ENCODE results near the gene NKAIN4. TPM values are rescaled to one million over a fixed set of nuclear protein-coding genes. Genes with fewer than 3 reads are reported as not detected.

Gene NKAIN4
- total RNA-seq, 2 donors from 2014 or later: not detected

GRCh38 chr20:63260521-63260920 lies 6.3 kb upstream of the NKAIN4 start:
- H3K27ac ChIP-seq: no peak overlapping the region
- no peak for TF ChIP-seq CTCF (IDR thresholded peaks at IDR 0.05)
- no peaks in the 10 kb centered on the region for H3K4me1 ChIP-seq (ENCODE audit: control insufficient read depth in 1 of 2, low read depth in 2 of 2)
- no peaks in the 10 kb centered on the region for H3K9me3 ChIP-seq
- DNase-seq (ENCODE audit: low spot score): no peak
- no peak overlapping the region for H3K4me3 ChIP-seq
- H3K36me3 ChIP-seq: no peaks in the 10 kb centered on the region
- no peaks in the 10 kb centered on the region for H3K27me3 ChIP-seq (replicated peaks; ENCODE audit: insufficient read depth)
- no peak for ATAC-seq (ENCODE audit: insufficient number of reproducible peaks, low FRiP score, low read depth)

GRCh38 chr20:63259734-63260460 lies 5.6 kb upstream of the NKAIN4 start:
- ATAC-seq (ENCODE audit: insufficient number of reproducible peaks, low FRiP score, low read depth) (no peak), DNase-seq (ENCODE audit: low spot score) (no peak)
- Histone ChIP-seq H3K36me3 (no peaks in the 10 kb centered on the region), H3K4me3 (no peak overlapping the region), H3K27me3 (replicated peaks; ENCODE audit: insufficient read depth) (no peaks in the 10 kb centered on the region), H3K4me1 (ENCODE audit: control insufficient read depth in 1 of 2, low read depth in 2 of 2) (no peaks in the 10 kb centered on the region), H3K9me3 (no peaks in the 10 kb centered on the region), H3K27ac (no peak overlapping the region)
- TF ChIP-seq CTCF (IDR thresholded peaks at IDR 0.05): no peak

GRCh38 chr20:63258781-63259180 lies 4.5 kb upstream of the NKAIN4 start:
- no peak for TF ChIP-seq CTCF (IDR thresholded peaks at IDR 0.05)
- DNase-seq (ENCODE audit: low spot score): no peak
- H3K9me3 ChIP-seq: no peaks in the 10 kb centered on the region

GRCh38 chr20:63257629-63258028 lies 3.4 kb upstream of the NKAIN4 start:
- ATAC-seq (ENCODE audit: insufficient number of reproducible peaks, low FRiP score, low read depth) (no peak), DNase-seq (ENCODE audit: low spot score) (no peak)
- H3K4me3 ChIP-seq: no peak overlapping the region
- no peaks in the 10 kb centered on the region for H3K36me3 ChIP-seq
- H3K27ac ChIP-seq: no peak overlapping the region
- no peaks in the 10 kb centered on the region for H3K27me3 ChIP-seq (replicated peaks; ENCODE audit: insufficient read depth)
- H3K9me3 ChIP-seq: no peaks in the 10 kb centered on the region
- no peak for TF ChIP-seq CTCF (IDR thresholded peaks at IDR 0.05)
- peaks cover 0 to 10% of the 10 kb centered on the region in 2 donors for H3K4me1 ChIP-seq (ENCODE audit: control insufficient read depth in 1 of 2, low read depth in 2 of 2)

More at GRCh38 chr20:63258781-63259180, 4.5 kb upstream of the NKAIN4 start:
- Histone ChIP-seq H3K36me3 (no peaks in the 10 kb centered on the region), H3K4me3 (no peak overlapping the region), H3K27me3 (replicated peaks; ENCODE audit: insufficient read depth) (no peaks in the 10 kb centered on the region), H3K27ac (no peak overlapping the region), H3K4me1 (ENCODE audit: control insufficient read depth in 1 of 2, low read depth in 2 of 2) (peaks cover 0 to 5% of the 10 kb centered on the region in 2 donors)
- ATAC-seq (ENCODE audit: insufficient number of reproducible peaks, low FRiP score, low read depth): no peak

GRCh38 chr20:63256954-63257353 lies 2.7 kb upstream of the NKAIN4 start:
- no peak for DNase-seq (ENCODE audit: low spot score)
- Histone ChIP-seq H3K9me3 (no peaks in the 10 kb centered on the region), H3K4me3 (no peak overlapping the region), H3K4me1 (ENCODE audit: control insufficient read depth in 1 of 2, low read depth in 2 of 2) (peaks cover 0 to 10% of the 10 kb centered on the region in 2 donors), H3K27ac (no peak overlapping the region), H3K36me3 (no peaks in the 10 kb centered on the region), H3K27me3 (replicated peaks; ENCODE audit: insufficient read depth) (no peaks in the 10 kb centered on the region)
- no peak for TF ChIP-seq CTCF (IDR thresholded peaks at IDR 0.05)
- no peak for ATAC-seq (ENCODE audit: insufficient number of reproducible peaks, low FRiP score, low read depth)
